ENCODE data around the gene SLC7A11. TPM values are rescaled to one million over a fixed set of nuclear protein-coding genes. Genes with fewer than 3 reads are reported as not detected.

The SLC7A11 gene
- total RNA-seq, 2 donors from 2014 or later, result 1.5 to 5.0 TPM

GRCh38 chr4:138164208-138164607 is 77.9 kb downstream of the SLC7A11 start:
- no peak overlapping the region for H3K4me3 ChIP-seq
- no peak overlapping the region for H3K27ac ChIP-seq
- DNase-seq (ENCODE audit: low spot score), result no peak
- H3K27me3 ChIP-seq, result no peaks in the 10 kb centered on the region
- H3K4me1 ChIP-seq, result no peaks in the 10 kb centered on the region
- no peak for TF ChIP-seq CTCF (IDR thresholded peaks at IDR 0.05)
- H3K36me3 ChIP-seq, result no peaks in the 10 kb centered on the region
- H3K9me3 ChIP-seq, result no peaks in the 10 kb centered on the region

- DNase-seq (ENCODE audit: low spot score), result no peak
- no peaks in the 10 kb centered on the region for H3K9me3 ChIP-seq
- no peak overlapping the region for H3K4me3 ChIP-seq
- H3K36me3 ChIP-seq, result no peaks in the 10 kb centered on the region
- no peak overlapping the region for H3K27ac ChIP-seq
- no peak for TF ChIP-seq CTCF (IDR thresholded peaks at IDR 0.05)
- H3K27me3 ChIP-seq, result no peaks in the 10 kb centered on the region
- H3K4me1 ChIP-seq, result no peaks in the 10 kb centered on the region
These were observed 79.0 kb downstream of the SLC7A11 start for GRCh38 chr4:138163171-138163570.

- DNase-seq (ENCODE audit: low spot score), result no peak
- Histone ChIP-seq H3K4me3 (no peak overlapping the region), H3K27ac (no peak overlapping the region), H3K36me3 (no peaks in the 10 kb centered on the region), H3K4me1 (no peaks in the 10 kb centered on the region), H3K27me3 (no peaks in the 10 kb centered on the region), H3K9me3 (no peaks in the 10 kb centered on the region)
- no peak for TF ChIP-seq CTCF (IDR thresholded peaks at IDR 0.05)
These were observed 79.9 kb downstream of the SLC7A11 start for GRCh38 chr4:138162259-138162658.

GRCh38 chr4:138161351-138161750 is 80.8 kb downstream of the SLC7A11 start:
- no peaks in the 10 kb centered on the region for H3K36me3 ChIP-seq
- no peak overlapping the region for H3K27ac ChIP-seq
- no peaks in the 10 kb centered on the region for H3K4me1 ChIP-seq
- H3K4me3 ChIP-seq, result no peak overlapping the region
- no peaks in the 10 kb centered on the region for H3K27me3 ChIP-seq
- no peaks in the 10 kb centered on the region for H3K9me3 ChIP-seq
- no peak for TF ChIP-seq CTCF (IDR thresholded peaks at IDR 0.05)
- DNase-seq (ENCODE audit: low spot score), result no peak

GRCh38 chr4:138158746-138159297 is 83.3 kb downstream of the SLC7A11 start:
- Histone ChIP-seq H3K27me3 (no peaks in the 10 kb centered on the region), H3K9me3 (no peaks in the 10 kb centered on the region), H3K4me1 (no peaks in the 10 kb centered on the region), H3K36me3 (no peaks in the 10 kb centered on the region), H3K27ac (no peak overlapping the region), H3K4me3 (no peak overlapping the region)
- no peak for TF ChIP-seq CTCF (IDR thresholded peaks at IDR 0.05)
- no peak for DNase-seq (ENCODE audit: low spot score)

GRCh38 chr4:138140879-138141278 is 101.3 kb downstream of the SLC7A11 start:
- no peak overlapping the region for H3K4me3 ChIP-seq

More at GRCh38 chr4:138140879-138141278, 101.3 kb downstream of the SLC7A11 start:
- DNase-seq (ENCODE audit: low spot score), result no peak
- H3K36me3 ChIP-seq, result no peaks in the 10 kb centered on the region
- H3K9me3 ChIP-seq, result no peaks in the 10 kb centered on the region
- H3K4me1 ChIP-seq, result no peaks in the 10 kb centered on the region
- TF ChIP-seq CTCF (IDR thresholded peaks at IDR 0.05), result no peak
- no peak overlapping the region for H3K27ac ChIP-seq
- H3K27me3 ChIP-seq, result no peaks in the 10 kb centered on the region
